ENCODE results near the gene CFAP99.

GRCh38 chr4:2472187-2472586 is 53.4 kb downstream of the CFAP99 start:
- no peak for TF ChIP-seq RCOR1 (IDR thresholded peaks at IDR 0.05; ENCODE audit: insufficient replicate concordance, low read length)
- no peak for TF ChIP-seq CTCF (conservative IDR thresholded peaks at IDR 0.05; ENCODE audit: low read depth, low read length)

All from IMR-90 (cell line).